H1 (cell line): ENCODE data around the gene PHC2. TPM values are rescaled to one million over a fixed set of nuclear protein-coding genes. Genes with fewer than 3 reads are reported as not detected.

Experiments
- CTCF ChIA-PET: fragments of 300-600 bp; sonication (Branson Sonifier 250); formaldehyde crosslinking; loops from one replicate; lab custom pipeline; 2021; ENCODE audit not compliant: partially characterized antibody; lab: Charles Lee
- POLR2A ChIA-PET: fragments of 300-600 bp; sonication (Branson Sonifier 250); formaldehyde crosslinking; loops from one replicate; lab custom pipeline; 2021; ENCODE audit warnings: inconsistent platforms; ENCODE audit not compliant: partially characterized antibody; lab: Charles Lee
- DNase-seq, 2 experiments: peaks; one replicate each; pipeline versions ENCODE4 v3.0.0 to v3.0.0-alpha.2; 2010 to 2022; ENCODE audit warnings: low spot score in 2 of 2, low read depth in 1 of 2, mixed read lengths in 1 of 2
- FAIRE-seq: peaks from 2 replicates; lab custom pipeline; 2011; peaks lifted over from hg19 to GRCh38; lab: Jason Lieb, UNC
- H2AFZ ChIP-seq: 2 replicates; pipeline ENCODE4 v1.8.1; 2012; ENCODE audit warnings: low read length, inconsistent platforms
- H2AK5ac ChIP-seq: 2 replicates; pipeline ENCODE4 v1.6.1; 2013; ENCODE audit warnings: low read depth, low read length
- H2BK120ac ChIP-seq: replicated peaks from 2 replicates; pipeline ENCODE3; 2013; ENCODE audit warnings: low read depth, low read length, inconsistent platforms
- H2BK12ac ChIP-seq: 2 replicates; pipeline ENCODE4 v1.6.1; 2013; ENCODE audit warnings: low read depth, low read length
- H2BK15ac ChIP-seq: 2 replicates; pipeline ENCODE4 v1.6.1; 2013; ENCODE audit warnings: low read length
- H2BK20ac ChIP-seq: 2 replicates; pipeline ENCODE4 v1.6.1; 2013; ENCODE audit warnings: low read length
- H2BK5ac ChIP-seq: 2 replicates; pipeline ENCODE4 v1.6.1; 2013; ENCODE audit warnings: low read depth, low read length
- H3K14ac ChIP-seq: 2 replicates; pipeline ENCODE4 v1.6.1; 2013; ENCODE audit warnings: inconsistent platforms; ENCODE audit not compliant: insufficient read length
- H3K18ac ChIP-seq: 2 replicates; pipeline ENCODE4 v1.6.1; 2013; ENCODE audit warnings: low read length; ENCODE audit errors: extremely low read depth
- H3K23ac ChIP-seq: 2 replicates; pipeline ENCODE4 v1.6.1; 2013; ENCODE audit warnings: inconsistent platforms; ENCODE audit not compliant: insufficient read length
- H3K23me2 ChIP-seq: 2 replicates; pipeline ENCODE4 v1.6.1; 2013; ENCODE audit warnings: low read depth, low read length
- H3K27ac ChIP-seq: 2 replicates; pipeline ENCODE4 v1.6.1; 2011; ENCODE audit warnings: low read depth, low read length, inconsistent platforms
- H3K27me3 ChIP-seq, 4 experiments: replicated peaks in 1 of 4; 1 replicate in 1 of 4; 2 replicates in 3 of 4; pipeline versions ENCODE4 v1.6.1 to v1.8.1; 2011 to 2013; ENCODE audit warnings: low read length in 3 of 4, mild to moderate bottlenecking in 3 of 4, inconsistent platforms in 2 of 4, mixed read lengths in 2 of 4, moderate library complexity in 1 of 4; ENCODE audit not compliant: control insufficient read depth in 3 of 4, insufficient read depth in 3 of 4; ENCODE audit errors: extremely low read depth in 1 of 4
- H3K36me3 ChIP-seq, 4 experiments: 2 replicates each; pipeline versions ENCODE4 v1.6.1 to v1.8.1; 2011 to 2013; ENCODE audit warnings: mild to moderate bottlenecking in 4 of 4, low read length in 3 of 4, moderate library complexity in 2 of 4, control low read depth in 1 of 4, inconsistent platforms in 1 of 4; ENCODE audit not compliant: insufficient read depth in 4 of 4, control insufficient read depth in 2 of 4
- H3K4ac ChIP-seq: replicated peaks from 2 replicates; pipeline ENCODE3; 2013; ENCODE audit warnings: low read length, low read depth, mixed read lengths, inconsistent platforms; ENCODE audit not compliant: insufficient read length
- H3K4me1 ChIP-seq, 4 experiments: replicated peaks in 1 of 4; 1 replicate in 1 of 4; 2 replicates in 3 of 4; pipeline versions ENCODE4 v1.6.1 to v1.8.1; 2011 to 2013; ENCODE audit warnings: low read length in 3 of 4, inconsistent platforms in 2 of 4, mixed read lengths in 1 of 4; ENCODE audit not compliant: insufficient read depth in 4 of 4, control insufficient read depth in 3 of 4
- H3K4me2 ChIP-seq, 2 experiments: 2 replicates each; pipeline versions ENCODE4 v1.6.1 to v1.8.1; 2011 to 2013; ENCODE audit warnings: low read depth in 2 of 2, low read length in 2 of 2, control low read depth in 1 of 2, inconsistent platforms in 1 of 2, mild to moderate bottlenecking in 1 of 2; ENCODE audit not compliant: insufficient read depth in 1 of 2
- H3K4me3 ChIP-seq, 4 experiments: fragments of 200-600, 300-600 bp in 1 of 4; sonication (generic), shearing (Covaris generic), sonication (Bioruptor Twin) in 1 of 4; 2 replicates each; pipeline versions ENCODE4 v1.5.1 to v1.8.1; 2011 to 2016; ENCODE audit warnings: low read length in 4 of 4, low read depth in 3 of 4, control low read depth in 2 of 4, inconsistent platforms in 2 of 4, mild to moderate bottlenecking in 2 of 4, mixed read lengths in 1 of 4, moderate library complexity in 1 of 4; ENCODE audit not compliant: insufficient read depth in 2 of 4; ENCODE audit errors: extremely low read depth in 1 of 4
- H3K56ac ChIP-seq: replicated peaks from 2 replicates; pipeline ENCODE3; 2013; ENCODE audit warnings: low read depth, mild to moderate bottlenecking, mixed read lengths, low read length, inconsistent platforms; ENCODE audit not compliant: insufficient read length
- H3K79me1 ChIP-seq: 2 replicates; pipeline ENCODE4 v1.6.1; 2013; ENCODE audit warnings: low read depth, low read length, control low read depth
- H3K79me2 ChIP-seq, 2 experiments: 2 replicates each; pipeline versions ENCODE4 v1.6.1 to v1.8.1; 2012 to 2013; ENCODE audit warnings: low read length in 2 of 2, mild to moderate bottlenecking in 2 of 2, inconsistent platforms in 1 of 2; ENCODE audit not compliant: insufficient read depth in 2 of 2, control insufficient read depth in 1 of 2
- H3K9ac ChIP-seq, 4 experiments: replicated peaks in 1 of 4; 1 replicate in 1 of 4; 2 replicates in 3 of 4; pipeline versions ENCODE4 v1.6.1 to v1.8.1; 2011 to 2013; ENCODE audit warnings: low read depth in 3 of 4, low read length in 3 of 4, control low read depth in 2 of 4, mild to moderate bottlenecking in 2 of 4, moderate library complexity in 2 of 4, inconsistent platforms in 1 of 4; ENCODE audit errors: extremely low read depth in 1 of 4
- H3K9me3 ChIP-seq, 2 experiments: 2 replicates each; pipeline versions ENCODE4 v1.6.1 to v1.8.1; 2012 to 2013; ENCODE audit warnings: mild to moderate bottlenecking in 2 of 2, moderate library complexity in 2 of 2, control low read depth in 1 of 2, inconsistent platforms in 1 of 2, low read depth in 1 of 2, low read length in 1 of 2, mixed read lengths in 1 of 2; ENCODE audit not compliant: insufficient read depth in 2 of 2
- H4K20me1 ChIP-seq, 2 experiments: replicated peaks in 1 of 2; 2 replicates each; pipeline versions ENCODE3 to v1.8.1; 2011 to 2013; ENCODE audit warnings: inconsistent platforms in 2 of 2, low read length in 2 of 2, mild to moderate bottlenecking in 1 of 2; ENCODE audit not compliant: insufficient read depth in 2 of 2, control insufficient read depth in 1 of 2
- H4K5ac ChIP-seq: 2 replicates; pipeline ENCODE4 v1.6.1; 2013; ENCODE audit warnings: low read length, low read depth, mixed read lengths, inconsistent platforms; ENCODE audit not compliant: insufficient read length
- H4K8ac ChIP-seq: 2 replicates; pipeline ENCODE4 v1.8.0; 2013; ENCODE audit warnings: mild to moderate bottlenecking, moderate library complexity, low read length, inconsistent platforms; ENCODE audit not compliant: insufficient read depth; ENCODE audit errors: extremely low read depth
- H4K91ac ChIP-seq: replicated peaks from 2 replicates; pipeline ENCODE3; 2013; ENCODE audit warnings: low read length, mixed read lengths, inconsistent platforms; ENCODE audit not compliant: insufficient read length
- EZH2 ChIP-seq: fragments of 200-600 bp; sonication (generic); IDR thresholded peaks from 2 replicates; pipeline ENCODE4 v1.7.1; 2012; ENCODE audit warnings: low read depth, mild to moderate bottlenecking, moderate library complexity, low read length, inconsistent platforms; ENCODE audit not compliant: severe bottlenecking
- FOSL1 ChIP-seq: IDR thresholded peaks from 2 replicates; pipeline ENCODE4 v1.6.1; 2011; ENCODE audit warnings: mild to moderate bottlenecking, low read depth, low read length, moderate library complexity; ENCODE audit not compliant: insufficient read depth
- JUN ChIP-seq: IDR thresholded peaks from 2 replicates; pipeline ENCODE4 v1.6.1; 2011; ENCODE audit warnings: low read depth, mild to moderate bottlenecking, improper control_type of control experiment, low read length
- KDM4A ChIP-seq: IDR thresholded peaks from one replicate; pipeline ENCODE4 v1.7.1; 2012; ENCODE audit warnings: low read depth, mild to moderate bottlenecking, moderate library complexity, low read length, inconsistent platforms; ENCODE audit not compliant: severe bottlenecking
- KDM5A ChIP-seq: fragments of 200-600 bp; IDR thresholded peaks from 2 replicates; pipeline ENCODE4 v1.7.1; 2012; ENCODE audit warnings: mild to moderate bottlenecking, low read length, inconsistent platforms, mixed read lengths
- MAFK ChIP-seq: IDR thresholded peaks from 2 replicates; pipeline ENCODE4 v1.6.1; 2012; ENCODE audit warnings: low read depth, mild to moderate bottlenecking, improper control_type of control experiment, low read length
- PHF8 ChIP-seq: fragments of 200-600 bp; sonication (generic); conservative IDR thresholded peaks from 2 replicates; pipeline ENCODE4 v1.7.1; 2012; ENCODE audit warnings: low read depth, mild to moderate bottlenecking, inconsistent platforms, low read length, moderate library complexity
- SIRT6 ChIP-seq: IDR thresholded peaks from one replicate; pipeline ENCODE4 v1.7.1; 2012; ENCODE audit warnings: low read length, inconsistent platforms
- TAF1 ChIP-seq: IDR thresholded peaks from 2 replicates; pipeline ENCODE4 v1.6.1; 2011; ENCODE audit warnings: mild to moderate bottlenecking, low read depth, low read length
- ZNF274 ChIP-seq: IDR thresholded peaks from 2 replicates; pipeline ENCODE4 v1.7.0; 2012; ENCODE audit warnings: low read length, borderline replicate concordance; ENCODE audit errors: extremely low read depth
- WGBS, 2 experiments: shearing (Covaris generic) in 1 of 2; methylation state at CpG; one replicate each; pipeline versions ENCODE4 v1.1.6 to v1.1.7; 2013 to 2015; ENCODE audit warnings: low lambda C conversion rate in 2 of 2, mixed read lengths in 2 of 2, inconsistent platforms in 1 of 2, low coverage in 1 of 2, missing lambda C conversion rate in 1 of 2; ENCODE audit not compliant: insufficient replicate concordance in 2 of 2, insufficient coverage in 1 of 2, insufficient read length in 1 of 2; ENCODE audit errors: extremely low coverage in 1 of 2, missing lambda C conversion rate in 1 of 2; 5-methylcytosine and 5-hydroxymethylcytosine counted together
- polyA plus RNA-seq, 7 experiments: library from polyadenylated mRNA; depleted of rRNA in 3 of 7; stranded (reverse) in 5 of 7; unstranded in 2 of 7; fragments of >200 nt in 5 of 7; fragments of 200-250 nt in 2 of 7; gene quantifications; 1 replicate in 5 of 7; 2 replicates in 1 of 7; 4 replicates in 1 of 7; pipeline versions ENCODE4 v1.2.1 to v1.2.3, GENCODE V29; 2011 to 2013; ENCODE audit warnings: missing spikeins in 2 of 7, mixed read lengths in 2 of 7
- total RNA-seq: library from RNA; stranded (reverse); fragmentation: NEBNext Ultra II Directional; extraction: Animal tissue kit (Norgen Biotek cat#: 25700); gene quantifications from 2 replicates; pipeline ENCODE4 v1.2.1, GENCODE V29; 2021
- TF ChIP-seq, protein P1 (sequence below): IDR thresholded peaks from 2 replicates; pipeline ENCODE4 v1.6.1; 2012; ENCODE audit warnings: inconsistent platforms

The PHC2 gene
- total and polyA plus RNA-seq, 2 of the 8 experiments (the other 6 are each of a cell fraction or from before 2014, with no cell fraction given): 5.6 to 14.2 TPM

DNA sequence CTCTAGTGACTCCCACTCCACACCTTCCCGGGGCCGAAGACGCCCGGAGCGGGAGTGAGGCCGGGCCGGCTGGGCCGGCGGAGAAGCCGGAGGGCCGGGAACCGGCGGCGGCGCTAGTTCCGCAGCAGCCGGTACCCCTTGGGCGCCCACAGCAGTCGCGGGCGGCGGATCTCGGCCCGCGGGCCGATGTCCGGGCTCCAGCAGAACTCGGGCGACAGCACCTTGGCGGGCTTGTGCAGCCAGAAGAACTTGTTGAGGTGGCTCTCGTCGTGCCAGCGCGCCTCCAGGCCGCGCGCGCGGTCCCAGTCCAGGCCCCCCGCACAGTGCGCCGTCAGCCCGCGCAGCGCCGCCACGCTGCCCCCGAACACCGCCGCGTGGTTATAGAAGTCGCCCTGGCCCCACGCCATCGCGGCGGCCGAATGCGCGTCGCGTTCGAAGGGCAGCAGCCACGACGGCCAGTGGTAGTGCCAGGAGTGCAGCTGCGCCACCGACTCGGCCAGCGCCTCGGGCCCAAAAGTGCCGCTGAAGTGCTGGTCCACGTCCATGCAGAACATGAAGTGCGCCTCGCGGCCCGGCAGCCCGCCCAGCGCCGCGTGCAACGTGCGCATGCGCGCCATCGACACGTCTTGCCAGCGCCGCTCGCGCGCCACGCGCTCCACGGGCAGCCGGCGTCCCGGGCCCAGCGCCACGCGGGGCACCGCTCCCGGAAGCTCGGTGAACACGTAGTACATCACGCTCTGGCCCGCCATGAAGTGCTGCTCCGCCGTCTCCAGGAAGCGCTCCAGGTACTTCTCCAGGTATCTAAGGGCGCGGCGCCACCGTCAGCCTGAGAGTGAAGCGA is 124.0 kb downstream of the PHC2 start:
- WGBS, 2 experiments: 40% methylated on average over 101 of the region's 113 CpGs; no CpG with 5 or more reads in 1 of the 2 experiments
- H4K20me1 ChIP-seq: no peaks in the 10 kb centered on the region
- no peaks in the 10 kb centered on the region for H3K79me2 ChIP-seq
- no peak overlapping the region for H2BK120ac ChIP-seq
- H2BK20ac ChIP-seq: no peak overlapping the region
- H3K79me1 ChIP-seq: no peaks in the 10 kb centered on the region
- H2AK5ac ChIP-seq: no peak overlapping the region
- ChIA-PET CTCF (interaction anchor here (1.0 to 3.9 kb wide), 11 partner anchors 10 to 306 kb away, joined by 3 to 31 read pairs (median 4); no protein-coding TSS in a partner anchor), POLR2A (no interaction called here)
- no peak overlapping the region for H4K5ac ChIP-seq
- H2BK5ac ChIP-seq: no peak overlapping the region; the same call in 1 of the 2 replicates
- FAIRE-seq (no peak), DNase-seq (peak in 1 of 2 experiments; percentile 67)
- peaks cover 0 to 9% (median 3%) of the 10 kb centered on the region in 4 experiments; a peak in 5 of 7 replicates for H3K4me1 ChIP-seq
- H3K14ac ChIP-seq: no peak overlapping the region
- H2BK15ac ChIP-seq: peak overlapping the region; percentile 46; the same call in 1 of the 2 replicates
- no peak overlapping the region for H3K18ac ChIP-seq
- no peak overlapping the region for H3K23ac ChIP-seq
- no peak overlapping the region for H3K9ac ChIP-seq
- peak overlapping the region; percentile 58 to 65 for H3K4me2 ChIP-seq
- H2AFZ ChIP-seq: peak overlapping the region; percentile 81; the same call in 1 of the 2 replicates
- H4K8ac ChIP-seq: peak overlapping the region; percentile 85
- peak overlapping the region; percentile 7 to 55 (median 18); a peak in 6 of 8 replicates for H3K4me3 ChIP-seq
- H3K27me3 ChIP-seq: peaks cover 11 to 23% (median 21%) of the 10 kb centered on the region in 4 experiments
- H3K56ac ChIP-seq: no peak overlapping the region
- H3K4ac ChIP-seq: no peak overlapping the region
- H3K27ac ChIP-seq: no peak overlapping the region
- H4K91ac ChIP-seq: peak overlapping the region; percentile 74
- peak overlapping the region; percentile 87; the same call in 1 of the 2 replicates for H2BK12ac ChIP-seq
- peaks cover 2 to 14% of the 10 kb centered on the region in 2 experiments; a peak in 1 of 4 replicates for H3K9me3 ChIP-seq
- H3K23me2 ChIP-seq: peaks cover 7% of the 10 kb centered on the region; the same call in 1 of the 2 replicates
- H3K36me3 ChIP-seq: peaks cover 0 to 4% (median 0%) of the 10 kb centered on the region in 4 experiments; a peak in 2 of 8 replicates
- TF ChIP-seq KDM4A: peak; percentile 96
- no peak for TF ChIP-seq SIRT6
- TF ChIP-seq ZNF274: no peak
- no peak for TF ChIP-seq JUN
- TF ChIP-seq, protein P1, sequence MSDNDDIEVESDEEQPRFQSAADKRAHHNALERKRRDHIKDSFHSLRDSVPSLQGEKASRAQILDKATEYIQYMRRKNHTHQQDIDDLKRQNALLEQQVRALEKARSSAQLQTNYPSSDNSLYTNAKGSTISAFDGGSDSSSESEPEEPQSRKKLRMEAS: peak; percentile 94
- no peak for TF ChIP-seq FOSL1
- no peak for TF ChIP-seq PHF8
- TF ChIP-seq KDM5A: no peak
- TF ChIP-seq EZH2: peak; percentile 87
- no peak for TF ChIP-seq MAFK
- no peak for TF ChIP-seq TAF1
